ENCODE measurements around the gene FAM43B. TPM values are rescaled to one million over a fixed set of nuclear protein-coding genes. Genes with fewer than 3 reads are reported as not detected.

The FAM43B gene
- total RNA-seq, 4 donors from 2014 or later = 0.09 to 0.10 TPM; not detected in 2

DNA sequence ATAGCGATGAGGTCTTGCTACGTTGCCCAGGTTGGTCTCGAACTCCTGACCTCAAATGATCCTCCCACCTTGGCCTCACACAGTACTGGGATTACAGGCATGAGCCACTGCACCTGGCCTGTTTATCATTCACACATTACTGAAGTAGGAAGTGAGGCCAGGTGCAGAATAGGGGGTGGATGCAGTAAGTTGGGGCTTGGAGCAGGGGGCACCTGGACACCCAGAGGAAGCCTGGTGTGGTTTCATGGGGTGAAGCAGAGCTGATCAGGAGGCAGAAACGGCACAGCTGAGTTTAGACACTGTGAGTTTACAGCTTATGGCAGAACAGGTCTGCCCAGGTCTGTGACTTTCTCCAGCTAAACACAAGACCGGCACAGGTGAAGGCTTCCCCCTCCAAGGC, 41.4 kb downstream of the FAM43B start:
- TF ChIP-seq POLR2A (IDR thresholded peaks at IDR 0.05) = no peak
- TF ChIP-seq, protein P1, sequence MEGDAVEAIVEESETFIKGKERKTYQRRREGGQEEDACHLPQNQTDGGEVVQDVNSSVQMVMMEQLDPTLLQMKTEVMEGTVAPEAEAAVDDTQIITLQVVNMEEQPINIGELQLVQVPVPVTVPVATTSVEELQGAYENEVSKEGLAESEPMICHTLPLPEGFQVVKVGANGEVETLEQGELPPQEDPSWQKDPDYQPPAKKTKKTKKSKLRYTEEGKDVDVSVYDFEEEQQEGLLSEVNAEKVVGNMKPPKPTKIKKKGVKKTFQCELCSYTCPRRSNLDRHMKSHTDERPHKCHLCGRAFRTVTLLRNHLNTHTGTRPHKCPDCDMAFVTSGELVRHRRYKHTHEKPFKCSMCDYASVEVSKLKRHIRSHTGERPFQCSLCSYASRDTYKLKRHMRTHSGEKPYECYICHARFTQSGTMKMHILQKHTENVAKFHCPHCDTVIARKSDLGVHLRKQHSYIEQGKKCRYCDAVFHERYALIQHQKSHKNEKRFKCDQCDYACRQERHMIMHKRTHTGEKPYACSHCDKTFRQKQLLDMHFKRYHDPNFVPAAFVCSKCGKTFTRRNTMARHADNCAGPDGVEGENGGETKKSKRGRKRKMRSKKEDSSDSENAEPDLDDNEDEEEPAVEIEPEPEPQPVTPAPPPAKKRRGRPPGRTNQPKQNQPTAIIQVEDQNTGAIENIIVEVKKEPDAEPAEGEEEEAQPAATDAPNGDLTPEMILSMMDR (IDR thresholded peaks at IDR 0.05 in 4 of 5, conservative IDR thresholded peaks at IDR 0.05 in 1 of 5) = no peak
- peaks cover 0 to 3% of the 10 kb centered on the region in 2 donors for H3K4me1 ChIP-seq
- H3K36me3 ChIP-seq = no peaks in the 10 kb centered on the region
- H3K4me3 ChIP-seq = no peak overlapping the region
- ATAC-seq (no peak), DNase-seq (no peak)
- H3K27ac ChIP-seq = no peak overlapping the region
- intact Hi-C loops (cut with DNase I; ENCODE audit: low total_unique reads) (no loop called here), in situ Hi-C loops (cut with MboI; ENCODE audit: low sequenced_read_pairs in 4 of 4) (no loop called here)
- H3K9me3 ChIP-seq = no peaks in the 10 kb centered on the region
- peaks cover 13 to 19% (median 16%) of the 10 kb centered on the region in 3 donors for H3K27me3 ChIP-seq

DNA sequence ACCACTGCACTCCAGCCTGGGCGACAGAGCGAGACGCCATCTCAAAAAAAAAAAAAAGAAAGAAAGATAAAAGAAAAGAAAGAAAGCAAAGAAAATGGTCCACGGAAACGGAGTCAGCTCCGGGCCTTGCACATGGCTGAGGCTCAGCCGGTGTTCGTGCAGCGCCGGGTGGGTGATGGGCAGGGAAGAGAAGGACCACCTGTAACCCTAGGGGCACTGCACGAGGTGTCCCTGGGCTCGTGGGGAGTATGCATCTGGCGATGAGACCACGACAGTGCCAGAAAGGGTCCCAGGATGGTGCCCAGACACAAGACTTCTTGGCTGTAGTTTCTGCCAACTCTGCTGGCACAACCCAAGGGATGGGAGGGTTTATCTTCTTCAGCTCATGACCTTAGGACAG, 42.4 kb downstream of the FAM43B start:
- ATAC-seq = no peak

DNA sequence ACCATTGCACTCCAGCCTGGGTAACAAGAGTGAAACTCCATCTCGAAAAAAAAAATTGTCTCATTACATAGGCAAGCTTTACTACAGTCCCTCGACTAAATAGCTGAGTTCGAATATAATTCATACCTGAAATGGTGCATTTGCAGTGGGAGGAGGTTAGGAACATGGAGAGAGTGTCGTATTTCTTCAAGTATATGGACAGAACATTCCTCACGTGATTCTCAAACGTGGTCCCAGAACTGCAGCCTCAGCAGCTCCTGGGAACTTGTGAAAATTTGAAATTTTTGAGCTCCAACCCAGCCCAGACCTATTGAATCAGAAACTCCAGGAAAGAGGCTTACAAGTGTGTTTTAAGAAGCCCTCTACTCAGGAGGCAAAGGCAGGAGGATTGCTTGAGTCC, 43.7 kb downstream of the FAM43B start:
- ATAC-seq = no peak
- intact Hi-C loops (cut with DNase I; ENCODE audit: low total_unique reads) = no loop called here
- no peak overlapping the region for H3K27ac ChIP-seq

More for the DNA sequence above, 42.4 kb downstream of the FAM43B start:
- intact Hi-C loops (cut with DNase I; ENCODE audit: low total_unique reads) (no loop called here), in situ Hi-C loops (cut with MboI; ENCODE audit: low sequenced_read_pairs in 4 of 4) (no loop called here)
- Histone ChIP-seq H3K27ac (no peak overlapping the region), H3K4me1 (no peaks in the 10 kb centered on the region), H3K4me3 (no peak overlapping the region), H3K9me3 (no peaks in the 10 kb centered on the region), H3K27me3 (peaks cover 3 to 10% (median 6%) of the 10 kb centered on the region in 3 donors), H3K36me3 (no peaks in the 10 kb centered on the region)
- DNase-seq = no peak
- TF ChIP-seq, protein P1 (IDR thresholded peaks at IDR 0.05 in 4 of 5, conservative IDR thresholded peaks at IDR 0.05 in 1 of 5) = no peak
- no peak for TF ChIP-seq POLR2A (IDR thresholded peaks at IDR 0.05)

DNA sequence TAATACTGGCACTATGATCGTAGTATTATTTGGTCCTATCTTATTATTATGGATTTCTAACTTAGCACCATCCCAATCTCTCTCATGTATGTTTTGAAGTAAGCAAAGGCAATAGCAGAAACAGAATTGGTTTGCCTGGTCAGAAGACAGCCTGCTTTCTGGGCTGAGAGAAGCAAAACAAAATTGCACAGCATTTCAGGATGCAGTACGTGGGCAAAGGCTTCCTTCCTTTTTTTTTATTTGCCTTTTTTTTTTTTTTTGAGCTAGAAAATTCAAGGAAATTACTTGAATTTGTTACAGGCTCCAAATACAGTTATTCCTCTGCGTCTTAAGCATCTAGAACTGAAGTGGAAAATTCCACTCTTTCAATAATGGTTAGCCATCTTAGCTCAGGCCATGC, 45.3 kb downstream of the FAM43B start:
- in situ Hi-C loops (cut with MboI; ENCODE audit: low sequenced_read_pairs in 4 of 4) = no loop called here
- no peak for TF ChIP-seq POLR2A (IDR thresholded peaks at IDR 0.05)
- Histone ChIP-seq H3K27me3 (no peaks in the 10 kb centered on the region), H3K36me3 (no peaks in the 10 kb centered on the region), H3K4me3 (no peak overlapping the region), H3K4me1 (no peaks in the 10 kb centered on the region), H3K9me3 (no peaks in the 10 kb centered on the region), H3K27ac (peak overlapping the region in 2 of 4 donors; percentile 51 to 52)
- peak in 1 of 2 donors; percentile 8 for ATAC-seq
- DNase-seq = no peak
- intact Hi-C loops (cut with DNase I; ENCODE audit: low total_unique reads) = no loop called here

More for the DNA sequence above, 43.7 kb downstream of the FAM43B start:
- TF ChIP-seq POLR2A (IDR thresholded peaks at IDR 0.05) = no peak
- TF ChIP-seq, protein P1 (IDR thresholded peaks at IDR 0.05 in 4 of 5, conservative IDR thresholded peaks at IDR 0.05 in 1 of 5) = no peak
- no peaks in the 10 kb centered on the region for H3K36me3 ChIP-seq
- DNase-seq = no peak
- peaks cover 0 to 1% (median 0%) of the 10 kb centered on the region in 3 donors for H3K27me3 ChIP-seq
- no peaks in the 10 kb centered on the region for H3K4me1 ChIP-seq
- no peak overlapping the region for H3K4me3 ChIP-seq
- in situ Hi-C loops (cut with MboI; ENCODE audit: low sequenced_read_pairs in 4 of 4) = no loop called here
- no peaks in the 10 kb centered on the region for H3K9me3 ChIP-seq

DNA sequence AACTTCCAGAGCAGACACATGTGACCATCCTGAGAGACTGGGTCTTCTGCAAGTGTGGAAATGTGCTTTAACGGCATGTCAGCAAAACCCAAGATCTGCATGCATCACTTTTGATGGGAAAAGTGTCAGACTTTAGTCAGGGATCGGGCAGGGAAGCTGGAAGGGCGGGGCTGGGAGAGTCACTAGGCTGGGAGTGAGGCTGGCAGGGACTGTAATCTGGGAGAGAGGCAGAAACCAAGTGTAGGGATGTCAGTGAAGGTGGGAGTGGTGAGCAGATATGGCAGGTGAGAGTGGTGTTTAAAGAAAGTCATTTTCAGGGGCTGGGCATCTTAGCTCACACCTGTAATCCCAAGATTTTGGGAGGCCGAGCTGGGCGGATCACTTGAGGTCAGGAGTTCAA, 47.8 kb downstream of the FAM43B start:
- Histone ChIP-seq H3K36me3 (no peaks in the 10 kb centered on the region), H3K27ac (no peak overlapping the region), H3K4me1 (no peaks in the 10 kb centered on the region), H3K9me3 (no peaks in the 10 kb centered on the region), H3K4me3 (no peak overlapping the region), H3K27me3 (no peaks in the 10 kb centered on the region)
- no peak for ATAC-seq
- intact Hi-C loops (cut with DNase I; ENCODE audit: low total_unique reads) (no loop called here), in situ Hi-C loops (cut with MboI; ENCODE audit: low sequenced_read_pairs in 4 of 4) (no loop called here)
- no peak for DNase-seq
- TF ChIP-seq, protein P1 (IDR thresholded peaks at IDR 0.05 in 4 of 5, conservative IDR thresholded peaks at IDR 0.05 in 1 of 5) = no peak
- no peak for TF ChIP-seq POLR2A (IDR thresholded peaks at IDR 0.05)

Measured in gastrocnemius medialis (tissue), 4 donors.